ENCODE results near the gene KIF5A.

- TF ChIP-seq ISL1 (CRISPR knock-in tag; IDR thresholded peaks at IDR 0.05) (no peak), SNAI2 (CRISPR knock-in tag; IDR thresholded peaks at IDR 0.05) (no peak), RARB (CRISPR knock-in tag; IDR thresholded peaks at IDR 0.05) (no peak), ARNTL (CRISPR knock-in tag; IDR thresholded peaks at IDR 0.05; ENCODE audit: borderline replicate concordance, low read depth) (no peak), CSRNP3 (CRISPR knock-in tag; IDR thresholded peaks at IDR 0.05) (no peak), PPARA (CRISPR knock-in tag; IDR thresholded peaks at IDR 0.05; ENCODE audit: borderline replicate concordance) (no peak), ZFP3 (CRISPR knock-in tag; IDR thresholded peaks at IDR 0.05) (no peak), PATZ1 (CRISPR knock-in tag; IDR thresholded peaks at IDR 0.05; ENCODE audit: borderline replicate concordance) (no peak), TCF4 (CRISPR knock-in tag; IDR thresholded peaks at IDR 0.05; ENCODE audit: borderline replicate concordance) (no peak)
Measured at GRCh38 chr12:57563358-57563757, 13.5 kb downstream of the KIF5A start.

All from SK-N-SH treated with all-trans-retinoic acid at 6 μM for 48 hours (cell line).